CMK (cell line): ENCODE data around the gene ERMARD.
"Not testable (repeated sequence)": the region's sequence is repeated elsewhere in the genome, so short reads cannot be mapped to it uniquely, and the experiment has no call there.

ENCODE experiments used
- DNase-seq: peaks from one replicate; pipeline ENCODE4 v3.0.0-alpha.2; 2010; ENCODE audit warnings: low read depth

ERMARD gene

DNA sequence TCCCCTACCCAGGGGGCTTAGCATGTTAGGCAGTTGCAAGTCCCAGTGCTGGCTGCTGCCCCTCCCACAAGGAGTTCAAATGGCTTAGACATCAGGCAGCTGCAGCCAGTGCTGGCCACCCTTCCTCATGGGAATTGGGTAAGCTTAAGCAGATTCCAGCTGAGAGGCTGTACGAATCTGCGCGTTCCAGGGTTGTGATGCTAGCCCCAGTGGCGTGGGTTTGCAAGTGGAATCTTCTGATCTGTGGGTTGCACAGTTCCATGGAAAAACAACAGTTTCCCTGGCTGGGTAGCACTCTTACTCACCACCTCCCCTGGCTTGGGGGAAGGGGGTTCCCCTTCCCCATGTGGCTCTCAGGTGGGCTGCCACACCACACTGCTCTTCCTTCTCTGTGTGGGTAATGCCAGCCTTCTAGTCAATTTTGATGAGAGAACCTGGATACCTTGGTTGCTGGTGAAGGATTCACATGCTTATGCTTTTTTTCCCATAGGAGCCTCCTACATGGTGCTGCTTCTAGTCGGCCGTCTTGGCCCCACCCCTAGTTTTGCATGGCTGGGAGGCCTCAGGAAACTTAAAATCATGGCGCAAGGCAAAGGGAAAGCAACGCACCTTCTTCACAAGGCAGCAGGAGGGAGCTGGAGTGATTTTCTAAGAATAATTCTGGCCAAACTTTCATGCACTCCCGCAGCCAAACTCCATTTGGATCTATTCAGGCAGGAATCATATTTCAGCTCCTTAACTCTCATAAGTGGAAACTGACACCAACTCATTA lies 13.0 kb upstream of the ERMARD start:
- no peak for DNase-seq

DNA sequence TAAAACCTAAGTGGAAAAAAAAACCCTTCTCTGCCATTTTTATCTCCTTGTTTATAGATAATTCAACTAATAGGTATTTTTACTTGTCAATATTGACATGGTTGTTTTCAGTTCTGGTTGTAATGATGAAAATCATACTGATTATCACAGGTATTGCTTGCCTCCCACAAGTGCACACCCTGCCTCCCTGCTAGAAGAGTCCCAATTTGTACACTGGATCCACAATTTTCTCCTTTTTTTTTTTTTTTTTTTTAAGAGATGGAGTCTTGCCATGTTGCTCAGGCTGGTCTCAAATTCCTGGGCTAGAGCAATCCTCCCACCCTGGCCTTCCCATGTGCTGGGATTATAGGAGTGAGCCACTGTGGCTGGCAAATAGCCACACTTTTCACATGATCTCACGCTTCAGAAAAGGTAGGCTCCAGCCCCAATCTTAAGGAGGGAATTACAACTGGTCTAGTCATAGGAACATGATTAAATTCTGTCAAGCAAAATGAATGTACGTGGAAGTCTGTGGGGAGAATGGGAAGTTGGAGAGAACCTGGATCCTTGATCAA lies 12.4 kb upstream of the ERMARD start:
- no peak for DNase-seq

DNA sequence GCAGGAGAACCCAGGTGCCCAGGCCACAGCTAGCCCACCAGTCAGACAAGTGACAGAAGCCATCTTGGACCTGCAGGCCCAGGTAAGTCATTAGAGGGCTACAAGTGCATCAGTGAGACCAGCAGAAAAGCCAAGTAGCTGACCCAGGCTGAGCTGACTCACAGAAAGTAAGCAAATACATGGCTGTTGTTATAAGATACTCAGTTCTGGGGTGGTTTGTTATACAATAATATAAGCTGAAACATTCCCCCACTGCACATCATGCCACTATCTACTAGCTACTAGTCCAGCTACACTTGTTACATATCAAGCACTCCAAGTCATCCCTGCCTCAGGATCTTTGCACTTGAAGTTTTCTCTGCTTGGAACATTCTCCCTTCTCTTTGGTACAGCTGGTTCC lies 10.1 kb upstream of the ERMARD start:
- no peak for DNase-seq

DNA sequence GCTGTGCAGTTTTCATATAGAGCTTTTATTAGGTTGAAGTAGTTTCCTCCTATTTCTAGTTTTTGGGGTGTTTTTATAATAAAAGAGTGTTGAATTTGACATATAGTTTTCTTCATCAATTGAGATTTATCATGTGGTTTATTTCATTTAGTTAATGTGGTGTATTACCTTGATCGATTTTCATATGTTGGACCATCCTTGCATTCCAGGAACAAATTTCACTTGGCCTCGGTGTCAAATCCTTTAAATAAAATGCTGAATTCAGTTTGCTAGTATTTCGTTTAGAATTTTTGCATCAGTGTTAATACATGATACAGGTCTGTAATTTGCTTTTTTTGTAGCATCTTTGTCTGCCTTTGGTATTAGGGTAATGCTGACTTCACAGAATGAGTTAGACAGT lies 6.0 kb upstream of the ERMARD start:
- DNase-seq: no peak

DNA sequence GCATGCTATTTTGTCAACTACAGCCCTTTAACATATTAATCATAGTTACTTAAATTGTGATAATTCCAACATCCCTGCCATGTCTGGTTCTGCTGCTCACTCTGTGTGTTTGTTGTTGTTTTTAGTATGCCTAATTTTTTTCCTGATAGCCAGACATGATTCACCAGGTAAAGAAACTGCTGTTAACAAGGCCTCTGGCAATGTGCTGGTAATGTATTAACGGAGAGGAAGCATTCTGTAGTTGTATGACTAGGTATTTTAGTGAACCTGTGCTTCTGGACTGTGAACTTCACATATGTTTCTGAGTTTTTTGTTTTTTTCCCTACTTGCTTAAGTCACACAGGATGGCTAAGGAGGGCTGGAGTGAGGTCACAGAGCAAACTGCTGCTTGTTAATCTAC lies 4.9 kb upstream of the ERMARD start:
- no peak for DNase-seq

DNA sequence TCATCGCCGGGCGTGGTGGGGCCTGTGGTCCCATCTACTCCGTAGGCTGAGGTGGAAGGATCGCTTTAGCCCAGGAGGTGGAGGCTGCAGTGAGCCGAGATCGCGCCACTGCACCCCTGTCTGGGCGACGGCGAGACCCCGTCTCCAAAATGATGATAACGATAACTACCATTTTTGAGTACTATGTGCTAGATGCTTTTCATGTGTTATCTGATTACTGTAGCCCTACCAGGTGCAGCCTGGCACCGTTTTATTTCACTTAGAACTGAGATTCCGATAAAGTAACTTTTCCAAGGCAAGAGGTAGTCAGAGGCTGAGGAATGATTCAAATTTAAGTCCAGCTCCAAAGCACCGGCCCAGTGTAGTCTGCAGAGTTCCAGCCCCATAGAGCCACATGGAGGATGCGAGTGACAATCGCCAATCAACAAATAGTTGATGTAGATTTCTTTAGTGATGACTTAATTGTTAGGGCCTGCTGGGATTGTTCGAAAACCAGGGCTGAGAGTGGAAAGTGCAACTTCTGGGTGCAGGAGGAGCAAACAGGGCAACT lies 727 bp downstream of the ERMARD start:
- no peak for DNase-seq

DNA sequence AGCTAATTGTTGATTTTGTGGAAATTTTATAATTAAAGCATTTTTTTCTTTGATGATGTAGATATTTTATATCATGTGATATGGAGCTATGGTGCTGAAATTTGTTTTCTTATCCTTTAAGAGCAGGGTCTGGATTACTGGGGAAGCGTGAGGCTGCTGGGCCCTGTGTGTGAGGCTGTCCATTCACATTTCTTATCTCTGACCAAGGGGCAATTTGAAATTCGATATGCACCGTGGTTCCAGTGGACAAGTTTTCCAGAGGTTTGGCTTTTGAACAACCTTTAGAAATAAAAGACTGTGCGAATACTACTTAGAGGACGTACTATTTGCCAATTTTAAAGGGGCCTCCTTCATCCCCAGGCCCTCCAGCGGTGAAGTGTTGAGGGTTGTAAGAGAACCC lies 3.7 kb downstream of the ERMARD start:
- DNase-seq: no peak

DNA sequence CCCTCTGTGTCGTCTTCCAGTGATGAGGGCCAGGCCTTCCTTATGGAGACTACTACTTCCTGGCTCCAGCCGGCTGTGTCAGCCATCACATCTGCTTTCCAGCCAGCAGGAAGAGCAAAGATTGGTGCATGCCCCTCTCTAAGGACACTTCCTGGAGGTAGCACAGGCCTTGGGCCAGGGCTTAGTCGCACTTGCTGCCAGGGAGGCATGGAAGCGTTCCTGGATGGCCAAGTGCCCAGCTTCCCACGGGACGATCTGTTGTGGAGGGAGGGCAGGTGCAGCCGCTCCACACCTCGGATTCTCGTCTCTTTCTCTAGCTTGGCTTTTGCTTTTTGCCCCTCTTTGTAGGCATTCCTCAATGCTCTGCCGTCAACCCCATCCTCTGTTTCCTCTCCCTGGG lies 11.9 kb downstream of the ERMARD start:
- DNase-seq: no peak

DNA sequence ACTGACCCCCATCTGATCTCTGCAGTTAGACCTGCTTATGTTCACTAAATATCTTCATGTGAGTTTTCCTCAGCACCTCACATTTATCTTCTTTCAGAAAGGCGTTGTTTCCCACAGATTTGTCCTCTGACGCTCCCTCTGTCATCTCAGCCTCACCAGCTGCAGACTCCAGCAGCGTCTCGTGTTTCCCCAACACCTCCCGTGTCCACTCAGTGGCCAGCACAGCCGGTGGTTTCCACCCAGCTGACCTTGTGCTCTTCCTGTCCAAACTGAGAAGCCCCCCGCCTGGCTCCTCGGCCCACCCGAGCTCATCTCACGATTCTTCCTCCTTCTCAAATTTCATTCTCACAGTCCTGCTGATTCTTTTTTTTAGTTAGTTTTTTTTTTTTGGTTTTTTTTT lies 12.5 kb downstream of the ERMARD start:
- DNase-seq: no peak

DNA sequence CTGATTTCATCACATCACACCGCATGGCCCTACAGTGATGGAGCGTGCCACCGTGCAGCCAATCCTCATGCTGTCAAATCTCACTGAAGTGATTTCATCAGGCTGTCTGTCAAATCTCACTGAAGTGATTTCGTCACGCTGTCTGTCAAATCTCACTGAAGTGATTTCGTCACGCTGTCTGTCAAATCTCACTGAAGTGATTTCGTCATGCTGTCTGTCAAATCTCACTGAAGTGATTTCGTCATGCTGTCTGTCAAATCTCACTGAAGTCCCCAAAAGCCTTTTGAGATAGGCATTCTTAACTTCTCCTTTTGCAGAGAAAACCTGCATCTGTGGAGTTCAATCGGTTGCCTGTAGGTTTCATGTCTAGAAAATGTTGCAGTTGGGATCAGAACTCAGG lies 14.4 kb downstream of the ERMARD start:
- not testable (repeated sequence) for DNase-seq

DNA sequence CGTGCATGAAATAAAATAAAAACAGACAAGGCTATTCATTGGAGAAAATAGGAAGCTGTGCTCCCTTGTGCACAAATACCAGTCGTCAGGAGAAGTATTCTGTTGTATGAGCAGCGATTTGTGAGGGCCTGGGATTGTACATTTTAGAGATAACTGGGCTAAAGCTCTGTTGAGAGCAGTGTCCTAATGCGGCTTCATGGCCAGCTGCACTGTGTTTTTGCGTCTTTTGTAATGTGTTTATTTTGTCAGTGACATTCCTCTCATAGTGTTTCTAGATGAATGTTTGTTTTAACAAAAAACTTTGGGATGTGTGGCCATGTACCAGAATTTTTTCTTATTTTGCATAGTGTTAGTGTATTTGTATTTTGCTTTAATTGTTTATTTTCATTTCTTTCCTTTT lies 14.8 kb downstream of the ERMARD start:
- DNase-seq: no peak

DNA sequence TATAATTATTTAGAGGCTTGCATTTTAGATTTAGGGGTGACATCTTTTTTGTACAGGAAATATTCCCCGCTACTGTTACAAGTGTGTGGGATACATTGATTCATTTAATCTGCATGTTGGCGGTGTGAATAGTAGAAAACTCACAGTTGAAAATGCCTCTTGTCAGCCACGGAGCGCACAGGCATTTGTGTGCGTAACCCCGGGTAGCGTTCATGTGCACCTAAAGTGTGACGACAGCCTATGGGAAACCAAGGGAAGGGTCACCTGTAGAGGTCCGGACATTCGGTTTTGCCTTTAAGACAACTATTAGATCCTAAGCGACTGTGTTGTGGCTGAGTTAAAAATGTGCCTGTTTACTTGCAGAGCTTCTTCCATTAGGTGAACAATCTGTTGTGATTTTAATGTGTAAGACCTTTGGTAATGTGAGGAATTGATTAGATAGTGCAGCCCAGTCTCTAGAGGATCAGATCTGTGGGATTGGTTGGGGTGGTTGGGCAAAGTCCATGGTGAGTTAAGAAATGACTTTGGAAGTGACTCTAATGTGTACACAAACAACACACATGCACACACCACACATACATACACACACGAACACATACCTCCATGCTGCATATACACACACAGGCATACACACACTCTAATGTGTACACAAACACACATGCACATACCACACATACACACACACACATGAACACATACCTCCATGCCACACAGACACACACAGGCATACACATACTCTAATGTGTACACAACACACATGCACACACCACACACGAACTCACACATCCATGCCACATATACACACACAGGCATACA lies 15.7 kb downstream of the ERMARD start:
- no peak for DNase-seq

DNA sequence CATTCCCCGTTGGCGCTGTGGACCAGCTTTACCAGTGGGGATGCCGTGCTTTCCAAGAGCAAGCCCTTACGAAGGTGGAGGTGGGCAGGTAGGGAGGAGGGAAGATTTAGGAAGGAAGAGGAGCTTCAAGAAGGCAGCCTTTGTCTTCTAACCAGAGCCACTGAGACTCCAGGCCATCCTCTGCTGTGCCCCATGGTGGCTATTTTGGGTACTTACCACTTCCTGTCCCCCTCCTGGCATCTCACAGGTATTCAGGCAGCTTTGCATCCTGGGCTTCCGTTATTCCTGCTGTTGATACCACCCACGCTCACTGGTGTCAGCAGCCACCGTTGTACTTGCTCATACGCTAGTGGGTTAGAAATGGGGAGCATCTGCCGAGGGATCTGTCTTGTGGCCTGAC lies 22.9 kb downstream of the ERMARD start:
- DNase-seq: no peak

DNA sequence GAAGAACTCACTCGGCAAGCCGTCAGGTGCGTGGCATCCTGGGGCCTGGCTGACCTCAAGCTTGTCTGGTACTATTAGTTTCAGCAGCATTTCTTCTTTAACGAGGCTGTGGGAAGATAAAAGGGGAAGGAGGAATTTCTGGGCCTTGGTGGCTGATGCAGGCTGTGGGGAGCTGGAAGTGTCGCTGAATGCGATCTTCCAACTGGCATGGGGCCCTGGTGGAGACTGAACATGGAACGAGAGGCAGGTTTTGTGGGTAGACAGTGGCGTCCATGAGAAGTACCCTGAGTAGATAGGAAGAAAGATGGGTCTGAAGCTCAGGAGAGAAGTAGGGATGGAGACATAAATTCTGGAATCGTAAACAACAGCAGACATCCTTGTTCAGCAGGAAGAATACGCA lies 23.9 kb downstream of the ERMARD start:
- DNase-seq: no peak

DNA sequence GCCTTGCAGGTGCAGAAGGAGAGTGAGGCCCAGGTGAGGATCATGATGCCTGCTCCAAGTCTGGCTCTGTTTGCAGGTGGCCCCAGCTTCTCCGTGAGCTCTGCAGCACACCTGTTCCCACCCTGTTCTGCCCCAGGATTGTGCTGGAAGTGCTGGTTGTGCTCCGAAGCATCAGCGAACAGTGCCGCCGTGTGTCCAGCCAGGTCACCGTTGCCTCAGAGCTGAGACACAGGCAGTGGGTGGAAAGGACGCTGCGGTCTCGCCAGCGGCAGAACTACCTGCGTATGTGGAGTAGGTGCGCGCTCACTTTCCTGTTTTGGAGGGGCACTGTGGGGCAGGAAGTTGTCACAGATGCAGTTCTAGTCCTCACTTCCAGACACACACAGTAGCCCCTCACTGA lies 25.0 kb downstream of the ERMARD start:
- DNase-seq: no peak

DNA sequence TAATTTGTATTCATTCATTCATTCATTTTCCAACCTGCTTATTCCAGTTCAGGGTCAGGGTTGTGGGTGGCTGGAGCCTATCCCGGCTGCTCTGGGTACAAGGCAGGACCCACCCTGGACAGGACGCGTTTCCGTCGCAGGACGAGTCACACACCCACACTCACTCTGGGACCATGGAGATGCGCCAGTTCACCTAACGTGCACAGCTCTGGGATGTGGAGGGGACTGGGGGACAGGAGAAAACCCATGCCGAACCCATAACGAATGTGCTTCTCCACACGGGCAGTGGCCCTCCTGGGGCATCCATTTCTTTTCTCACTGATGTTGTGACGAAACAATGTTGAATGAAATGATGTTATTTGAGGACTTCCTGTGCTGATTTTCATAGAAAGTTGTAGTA lies 26.5 kb downstream of the ERMARD start:
- no peak for DNase-seq

DNA sequence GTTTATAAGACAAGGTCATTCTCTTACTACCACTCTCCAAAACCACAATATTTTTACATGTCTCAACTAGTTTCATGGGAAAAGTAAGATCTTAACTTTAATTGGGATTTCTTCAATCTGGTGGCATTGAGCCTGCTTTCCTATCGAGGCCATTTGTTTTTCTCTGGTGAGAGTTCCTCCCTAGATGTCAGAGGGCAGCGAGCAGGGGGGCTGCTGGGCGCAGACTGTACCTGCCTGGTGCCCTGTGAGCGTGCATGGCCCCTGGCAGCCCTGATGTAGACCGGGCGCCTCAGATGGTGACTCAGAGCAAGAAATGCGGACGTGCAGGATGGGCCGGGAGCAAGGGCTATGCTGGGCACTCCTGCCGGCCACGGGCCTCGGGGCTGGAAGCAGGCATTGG lies 27.2 kb downstream of the ERMARD start:
- no peak for DNase-seq

DNA sequence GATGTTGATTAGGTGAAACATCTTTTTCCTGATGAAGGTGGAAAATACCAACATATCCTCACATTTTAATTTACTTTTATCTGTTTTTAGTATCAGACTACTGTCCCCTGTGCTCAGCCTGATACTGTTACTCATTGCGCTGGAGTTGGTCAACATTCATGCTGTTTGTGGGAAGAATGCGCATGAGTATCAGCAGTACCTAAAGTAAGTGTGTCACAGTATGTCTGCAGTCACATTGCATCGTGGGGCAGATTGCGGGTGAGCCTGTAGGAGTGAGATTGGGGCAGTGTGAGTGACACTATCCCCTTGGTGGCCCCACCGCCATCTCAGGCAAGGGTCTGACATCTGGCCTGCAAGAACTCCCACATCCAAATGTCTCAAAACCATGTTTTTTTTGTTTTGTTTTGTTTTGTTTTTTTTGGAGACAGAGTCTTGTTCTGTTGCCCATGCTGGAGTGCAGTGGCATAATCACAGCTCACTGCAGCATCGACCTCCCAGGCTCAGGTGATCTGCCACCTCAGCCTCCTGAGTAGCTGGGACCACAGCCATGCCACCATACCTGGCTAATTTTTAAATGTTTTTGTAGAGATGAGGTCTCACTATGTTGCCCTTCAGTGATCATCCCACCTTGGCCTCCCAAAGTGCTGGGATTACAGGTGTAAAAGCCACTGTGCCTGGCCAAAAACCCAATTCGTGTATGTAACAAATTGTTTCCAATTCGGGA lies 27.8 kb downstream of the ERMARD start:
- DNase-seq: no peak

DNA sequence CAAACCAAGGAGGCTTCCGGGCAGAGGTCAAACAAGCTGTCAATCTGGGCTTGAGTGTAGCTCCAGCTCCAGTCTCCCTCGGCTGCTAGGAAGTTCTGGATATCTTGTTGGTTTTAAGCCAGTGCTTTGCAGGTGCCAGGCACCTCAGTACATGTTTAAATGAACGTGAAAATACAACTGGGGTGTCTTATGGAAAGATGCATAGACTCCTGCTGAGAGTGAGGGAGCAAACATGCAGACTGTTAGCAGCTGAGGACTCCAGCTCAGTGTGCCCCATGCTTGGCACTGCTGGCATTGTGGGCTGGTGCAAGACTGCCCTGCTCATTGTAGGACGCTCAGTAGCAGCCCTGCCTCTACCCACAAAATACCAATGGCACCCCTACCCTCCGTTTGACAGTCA lies 28.5 kb downstream of the ERMARD start:
- DNase-seq: no peak

DNA sequence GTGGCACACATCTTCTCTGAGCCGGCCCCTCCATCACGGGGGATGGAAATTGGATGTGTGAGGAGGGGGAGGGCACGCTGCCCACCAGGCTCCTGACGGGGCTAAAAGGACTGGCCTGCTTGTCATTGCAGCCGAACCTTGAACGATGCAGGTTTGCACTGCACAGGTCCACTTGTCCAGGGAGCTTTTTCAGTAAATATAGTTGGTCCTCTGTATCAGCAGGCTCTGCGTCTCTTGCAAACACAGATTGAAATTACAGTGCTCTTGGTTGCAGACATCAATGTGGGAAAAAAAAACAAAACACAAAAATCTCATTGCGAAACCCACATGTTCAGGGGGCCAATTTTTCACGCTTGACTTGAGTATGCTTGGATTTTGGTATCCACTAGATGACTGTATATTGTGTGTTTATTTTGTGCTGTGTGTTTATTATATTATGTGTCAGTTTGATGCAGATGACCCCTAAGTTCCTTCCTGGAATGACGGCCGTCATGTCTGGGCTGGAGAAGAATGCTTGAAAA lies 29.2 kb downstream of the ERMARD start:
- DNase-seq: no peak

DNA sequence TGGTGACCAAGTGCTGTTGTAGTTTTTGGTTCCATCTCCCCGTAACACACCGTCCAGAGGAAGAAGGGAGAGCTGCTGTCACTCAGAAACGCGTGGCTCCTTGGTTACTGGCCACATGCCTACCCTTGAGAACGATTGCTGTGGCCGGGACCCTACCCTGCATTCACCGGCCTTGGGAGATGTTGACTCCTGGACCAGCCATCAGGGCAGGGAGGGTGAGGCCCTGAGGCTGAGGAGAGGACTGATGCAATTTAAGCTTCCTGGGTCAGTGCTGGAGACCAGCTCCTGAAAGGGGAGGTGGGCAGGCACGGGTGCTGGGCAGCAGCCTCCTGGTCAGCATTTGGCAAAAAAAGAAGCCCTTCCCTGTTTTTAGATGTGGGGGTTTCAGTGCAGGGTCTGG lies 31.5 kb downstream of the ERMARD start:
- DNase-seq: no peak

DNA sequence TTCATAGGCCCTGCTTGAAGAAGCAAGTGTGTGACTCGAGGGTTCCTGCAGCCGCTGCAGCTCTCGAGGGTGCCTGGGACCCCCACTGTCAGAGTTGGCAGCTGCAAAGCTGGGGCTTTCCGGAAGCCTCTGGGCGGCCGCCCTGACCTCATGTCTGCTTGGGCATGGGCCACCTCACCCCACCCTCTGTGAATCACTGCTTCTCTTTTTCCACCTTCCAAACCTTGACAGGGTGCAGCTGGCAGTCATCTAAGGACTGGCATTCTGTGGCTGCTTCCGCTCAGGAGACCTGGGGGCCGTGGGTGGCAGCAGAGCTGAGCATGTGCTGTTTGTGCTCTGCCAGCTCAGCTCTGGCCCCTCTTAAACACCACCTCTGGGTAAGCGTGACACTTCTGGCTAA lies 32.0 kb downstream of the ERMARD start:
- DNase-seq: no peak
